OCI-M1 (cell line): ENCODE measurements around the gene ANGPTL5.
"Not testable (repeated sequence)": the region's sequence is repeated elsewhere in the genome, so short reads cannot be mapped to it uniquely, and the experiment has no call there.

ENCODE experiments used
- DNase-seq: peaks from one replicate; lab custom pipeline; 2025; lab: John Stamatoyannopoulos, UW

The ANGPTL5 gene

GRCh38 chr11:101889767-101890166 is 26.6 kb downstream of the ANGPTL5 start:
- DNase-seq, result no peak

- DNase-seq, result no peak
These were observed 30.7 kb downstream of the ANGPTL5 start for GRCh38 chr11:101885631-101886030.

GRCh38 chr11:101881586-101881985 is 34.7 kb downstream of the ANGPTL5 start:
- DNase-seq, result no peak

DNA sequence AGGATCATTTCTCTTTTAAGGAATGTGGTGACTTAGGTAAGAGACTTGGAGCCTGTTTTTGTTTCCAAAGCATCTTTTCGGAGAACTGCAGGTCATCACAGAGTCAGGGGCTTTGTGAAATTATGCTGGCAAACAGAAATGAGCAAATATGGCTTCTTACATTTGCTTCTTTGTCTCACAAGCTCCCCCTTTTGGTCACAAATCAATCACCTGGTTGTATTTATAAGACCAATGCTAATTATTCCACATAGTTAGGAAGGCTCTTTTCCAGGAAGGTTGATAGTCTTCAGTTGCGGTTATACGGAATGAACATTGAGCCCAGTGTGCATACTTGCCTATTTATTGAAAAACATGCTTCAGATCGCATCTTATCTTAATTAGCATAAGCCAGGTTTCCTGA is 36.1 kb downstream of the ANGPTL5 start:
- DNase-seq, result peak; percentile 48

GRCh38 chr11:101872171-101872882 is 44.0 kb downstream of the ANGPTL5 start:
- DNase-seq, result no peak

DNA sequence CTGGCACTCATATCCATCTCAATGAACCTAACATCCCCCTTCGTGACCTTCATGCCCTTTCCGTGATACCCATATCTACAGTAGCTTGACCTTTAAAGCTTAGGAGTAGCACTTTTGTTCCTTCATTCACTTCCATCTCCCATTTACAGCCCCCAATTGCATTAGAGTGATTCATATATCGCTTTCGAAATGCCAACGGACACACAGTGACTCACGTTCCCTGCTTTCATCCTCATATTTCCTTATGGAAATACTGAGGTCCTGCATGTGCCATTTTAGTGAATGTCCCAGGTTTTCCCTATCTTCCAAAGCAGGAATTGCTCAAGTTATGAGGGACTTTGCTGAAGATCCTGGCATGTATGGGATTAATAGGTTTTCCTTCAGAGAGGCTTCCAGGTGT is 45.8 kb downstream of the ANGPTL5 start:
- DNase-seq, result no peak

- DNase-seq, result no peak
These were observed 48.4 kb downstream of the ANGPTL5 start for GRCh38 chr11:101867951-101868350.

DNA sequence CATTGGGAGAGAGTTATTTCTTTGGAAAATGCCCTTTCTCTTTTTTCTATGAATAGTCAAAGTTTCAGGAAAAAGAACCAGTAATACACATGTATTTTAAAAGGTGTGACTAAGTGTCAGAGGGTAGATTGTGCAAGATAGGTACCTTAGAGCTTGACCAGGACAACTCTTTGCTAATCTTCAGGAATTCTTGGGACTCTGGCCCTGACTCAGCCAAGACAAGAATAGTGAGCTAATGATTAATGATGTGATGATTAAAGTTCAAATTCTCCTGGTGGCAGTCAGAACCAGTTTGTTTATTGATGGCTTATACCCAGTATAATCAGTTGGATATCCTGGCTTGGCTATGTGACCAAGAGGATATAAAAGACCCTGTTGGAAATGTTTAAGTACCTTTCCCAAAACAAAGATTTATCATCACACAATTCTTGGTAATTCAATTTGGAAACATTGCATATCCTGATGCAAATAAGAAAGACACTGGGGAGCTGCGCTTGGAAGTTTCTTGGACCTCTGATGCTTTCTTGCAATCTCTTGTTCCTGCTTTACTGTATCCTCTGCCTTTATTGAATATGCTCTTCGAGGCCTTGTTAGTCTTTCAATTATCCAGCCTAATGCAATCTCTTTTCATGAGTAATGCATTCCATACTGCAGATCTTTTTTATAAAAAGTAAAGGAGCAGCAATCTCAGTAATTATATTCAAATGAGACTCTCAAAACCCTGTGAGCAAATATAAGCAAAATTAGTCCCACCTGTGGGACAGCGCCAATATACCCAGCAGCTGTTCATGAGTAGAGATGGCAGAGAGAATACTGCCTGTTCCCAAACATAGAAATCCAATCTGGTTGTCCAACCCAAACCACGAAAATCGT is 49.5 kb downstream of the ANGPTL5 start:
- no peak for DNase-seq

DNA sequence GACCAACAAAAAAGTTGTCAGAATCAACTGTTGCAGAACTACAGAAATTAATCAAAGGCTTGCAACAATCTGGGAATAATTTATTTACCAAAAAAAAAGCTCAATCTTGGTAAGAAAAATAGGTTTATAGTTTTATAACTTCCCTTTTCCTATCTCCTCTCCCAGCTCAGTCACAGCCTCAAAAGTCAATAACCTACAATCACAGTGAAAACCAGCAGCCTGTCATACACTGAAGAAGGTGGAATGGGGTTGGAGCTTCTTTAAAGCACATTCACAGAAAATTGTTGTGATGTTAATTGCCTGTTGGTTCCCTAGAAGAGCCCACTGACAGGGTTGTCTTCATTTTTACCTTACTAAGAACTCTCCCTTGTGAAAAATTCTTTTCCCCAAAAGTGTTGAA is 52.2 kb downstream of the ANGPTL5 start:
- no peak for DNase-seq

DNA sequence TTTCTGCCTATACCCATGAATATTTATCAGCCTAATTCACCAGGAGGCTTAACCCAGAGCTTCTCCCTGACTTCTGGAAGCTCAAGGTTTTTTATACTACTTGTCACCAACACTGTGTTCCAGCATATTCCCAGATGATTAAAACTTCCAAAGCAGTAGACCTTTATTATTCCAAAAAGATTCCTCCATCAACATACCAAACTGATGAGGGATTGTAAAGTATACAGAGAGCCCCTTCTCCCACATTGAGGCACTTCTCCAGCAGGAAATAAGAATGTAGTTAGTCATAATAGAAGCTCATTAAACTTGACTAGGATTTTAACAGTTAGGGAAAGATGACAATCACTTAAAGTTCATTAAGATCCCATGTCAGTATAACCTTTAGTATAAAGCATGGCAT is 53.0 kb downstream of the ANGPTL5 start:
- no peak for DNase-seq

DNA sequence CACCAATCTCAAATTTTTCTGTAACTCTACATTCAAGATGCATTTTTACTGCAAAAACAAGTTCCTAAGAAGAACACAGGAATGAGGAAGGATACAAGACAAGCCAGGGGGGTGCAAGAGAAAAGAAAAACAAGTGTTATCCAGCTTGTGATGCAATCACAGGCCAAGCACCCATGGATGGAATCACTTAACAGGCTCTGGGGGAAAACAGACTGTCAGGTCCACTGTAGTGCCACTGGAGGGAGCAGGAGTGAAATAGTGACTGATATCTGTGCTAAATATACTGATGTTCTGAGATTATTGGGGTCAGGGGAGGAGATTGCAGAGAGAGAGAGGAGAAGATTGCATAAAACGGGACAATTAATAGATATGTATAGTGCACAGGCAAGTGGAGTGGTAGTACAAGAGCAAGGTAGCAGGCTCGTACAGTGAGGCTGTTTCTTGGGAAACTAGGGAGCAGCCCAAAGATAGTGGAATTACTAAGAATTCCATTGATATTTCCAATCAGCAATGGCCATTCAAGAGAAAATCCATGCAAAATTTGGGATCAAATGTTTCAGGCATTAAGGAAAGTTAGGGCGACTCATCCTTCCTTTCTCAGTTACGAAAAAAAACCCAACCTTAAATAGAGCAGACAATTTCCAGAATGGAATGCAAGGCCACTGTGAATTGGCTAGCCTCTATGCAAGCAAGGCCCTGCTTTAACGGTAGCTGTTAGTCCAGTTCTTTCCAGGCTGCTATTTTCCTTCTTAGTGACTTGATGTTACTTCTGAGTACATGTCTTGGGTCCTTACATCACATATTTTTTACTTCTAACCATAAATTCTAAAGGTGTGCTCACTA is 53.7 kb downstream of the ANGPTL5 start:
- DNase-seq, result peak; percentile 46

DNA sequence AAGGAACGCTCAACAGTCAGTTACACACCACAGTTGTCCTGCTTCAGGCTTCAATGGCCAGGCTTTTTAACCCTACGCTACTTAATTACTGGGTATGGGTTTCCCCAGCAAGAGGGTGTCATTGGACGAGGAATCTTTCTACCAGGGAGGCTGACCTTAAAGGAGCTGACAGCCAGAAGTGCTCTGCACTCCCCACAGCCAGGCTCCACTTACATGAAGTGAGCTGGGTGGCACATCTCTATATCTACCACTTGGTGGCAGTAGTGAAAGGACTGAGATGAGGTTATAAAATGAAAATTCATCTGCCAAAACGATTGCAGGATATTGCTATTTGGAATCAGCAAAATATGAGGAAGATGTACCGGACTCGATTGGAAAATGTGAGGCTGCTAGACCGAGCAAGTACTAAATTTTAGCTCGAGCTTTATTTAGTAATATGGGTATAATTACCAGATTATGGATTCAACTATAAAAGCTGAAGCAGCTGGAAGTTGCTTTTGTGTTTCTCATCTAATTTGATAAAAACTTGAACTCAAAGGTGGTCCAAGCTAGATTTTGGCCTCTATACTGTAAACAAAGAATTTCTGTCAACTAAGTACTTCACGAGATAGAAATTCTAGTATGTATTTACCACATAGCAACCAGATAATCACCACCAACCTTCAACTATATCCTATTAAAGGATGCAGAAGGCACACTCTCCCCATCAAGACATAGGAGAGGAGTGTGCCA is 55.5 kb downstream of the ANGPTL5 start:
- DNase-seq, result peak; percentile 61

- DNase-seq, result not testable (repeated sequence)
These were observed 64.1 kb downstream of the ANGPTL5 start for GRCh38 chr11:101852260-101852659.

- DNase-seq, result peak; percentile 36
These were observed 68.1 kb downstream of the ANGPTL5 start for GRCh38 chr11:101848262-101848661.

GRCh38 chr11:101844608-101845007 is 71.7 kb downstream of the ANGPTL5 start:
- no peak for DNase-seq

- DNase-seq, result no peak
These were observed 75.6 kb downstream of the ANGPTL5 start for GRCh38 chr11:101840704-101841103.
